ENCODE results near the gene ZBTB21. TPM values are rescaled to one million over a fixed set of nuclear protein-coding genes. Genes with fewer than 3 reads are reported as not detected.
"Not testable (repeated sequence)": the region's sequence is repeated elsewhere in the genome, so short reads cannot be mapped to it uniquely, and the experiment has no call there.

ZBTB21 gene
- total RNA-seq, 1 donor from 2014 or later: 17.8 TPM

GRCh38 chr21:41953249-41953830 lies 56.8 kb downstream of the ZBTB21 start:
- H3K27ac ChIP-seq: no peak overlapping the region
- no peaks in the 10 kb centered on the region for H3K27me3 ChIP-seq
- no peak for TF ChIP-seq CTCF (IDR thresholded peaks at IDR 0.05)
- no peaks in the 10 kb centered on the region for H3K9me3 ChIP-seq
- peak overlapping the region; percentile 78 for H3K4me3 ChIP-seq
- no peaks in the 10 kb centered on the region for H3K36me3 ChIP-seq
- H3K4me1 ChIP-seq: peaks cover 35% of the 10 kb centered on the region
- DNase-seq (peak; percentile 78), ATAC-seq (peak; percentile 40)
- intact Hi-C loops (cut with DNase I): no loop called here

GRCh38 chr21:41952568-41953248 lies 57.5 kb downstream of the ZBTB21 start:
- no peak for TF ChIP-seq CTCF (IDR thresholded peaks at IDR 0.05)
- no peak for DNase-seq
- H3K36me3 ChIP-seq: no peaks in the 10 kb centered on the region
- no peak overlapping the region for H3K27ac ChIP-seq
- no peak for ATAC-seq
- H3K9me3 ChIP-seq: no peaks in the 10 kb centered on the region
- H3K4me1 ChIP-seq: peaks cover 30% of the 10 kb centered on the region
- H3K4me3 ChIP-seq: peak overlapping the region; percentile 78
- intact Hi-C loops (cut with DNase I): no loop called here
- H3K27me3 ChIP-seq: no peaks in the 10 kb centered on the region

GRCh38 chr21:41951876-41952567 lies 58.1 kb downstream of the ZBTB21 start:
- Histone ChIP-seq H3K4me1 (peaks cover 24% of the 10 kb centered on the region), H3K27ac (no peak overlapping the region), H3K27me3 (no peaks in the 10 kb centered on the region), H3K4me3 (peak overlapping the region; percentile 78), H3K36me3 (no peaks in the 10 kb centered on the region), H3K9me3 (no peaks in the 10 kb centered on the region)
- no peak for TF ChIP-seq CTCF (IDR thresholded peaks at IDR 0.05)
- DNase-seq (no peak), ATAC-seq (no peak)
- intact Hi-C loops (cut with DNase I): no loop called here

- Histone ChIP-seq H3K27me3 (no peaks in the 10 kb centered on the region), H3K4me1 (peaks cover 22% of the 10 kb centered on the region), H3K36me3 (no peaks in the 10 kb centered on the region), H3K27ac (no peak overlapping the region), H3K9me3 (no peaks in the 10 kb centered on the region), H3K4me3 (no peak overlapping the region)
- ATAC-seq (no peak), DNase-seq (no peak)
- TF ChIP-seq CTCF (IDR thresholded peaks at IDR 0.05): no peak
- intact Hi-C loops (cut with DNase I): no loop called here
Observed at GRCh38 chr21:41950941-41951351, 59.2 kb downstream of the ZBTB21 start.

- peaks cover 22% of the 10 kb centered on the region for H3K4me1 ChIP-seq
- DNase-seq, H3K27me3 ChIP-seq: not testable (repeated sequence)
Observed at GRCh38 chr21:41949631-41950030, 60.5 kb downstream of the ZBTB21 start.

GRCh38 chr21:41948901-41949300 lies 61.3 kb downstream of the ZBTB21 start:
- DNase-seq: no peak
- Histone ChIP-seq H3K9me3 (no peaks in the 10 kb centered on the region), H3K4me1 (peaks cover 19% of the 10 kb centered on the region), H3K4me3 (no peak overlapping the region), H3K36me3 (no peaks in the 10 kb centered on the region), H3K27me3 (no peaks in the 10 kb centered on the region), H3K27ac (no peak overlapping the region)
- TF ChIP-seq CTCF (IDR thresholded peaks at IDR 0.05): no peak
- no peak for ATAC-seq
- intact Hi-C loops (cut with DNase I): no loop called here

More at GRCh38 chr21:41949631-41950030, 60.5 kb downstream of the ZBTB21 start:
- H3K27ac ChIP-seq; intact Hi-C loops (cut with DNase I); ATAC-seq; H3K4me3 ChIP-seq; H3K9me3 ChIP-seq; H3K36me3 ChIP-seq: not testable (repeated sequence)

Measured in upper lobe of right lung (tissue), 1 donor.